Spinal cord (tissue), 10 donors: ENCODE data around the gene NLGN1. TPM values are rescaled to one million over a fixed set of nuclear protein-coding genes. Genes with fewer than 3 reads are reported as not detected.
A peak's percentile ranks its signal among the peaks of the same experiment; 100 is the strongest.

Experiments used
- DNase-seq, 6 donors: peaks; one replicate each; pipeline versions ENCODE4 v3.0.0 to v3.0.0-alpha.2; 2013 to 2015; ENCODE audit warnings: low spot score in 6 of 6, low read depth in 4 of 6
- H3K27ac ChIP-seq: one replicate; pipeline ENCODE4 v1.5.1; 2013; ENCODE audit warnings: low read depth, low read length, control low read depth
- H3K27me3 ChIP-seq: one replicate; pipeline ENCODE4 v1.6.1; 2013; ENCODE audit warnings: low read length; ENCODE audit not compliant: control insufficient read depth, insufficient read depth
- H3K36me3 ChIP-seq: one replicate; pipeline ENCODE4 v1.6.1; 2013; ENCODE audit warnings: low read length; ENCODE audit not compliant: control insufficient read depth, insufficient read depth
- H3K4me1 ChIP-seq: one replicate; pipeline ENCODE4 v1.6.1; 2013; ENCODE audit warnings: low read length; ENCODE audit not compliant: control insufficient read depth, insufficient read depth
- H3K4me3 ChIP-seq: one replicate; pipeline ENCODE4 v1.5.1; 2013; ENCODE audit warnings: low read depth, low read length, control low read depth
- H3K9me3 ChIP-seq: one replicate; pipeline ENCODE4 v1.6.1; 2013; ENCODE audit warnings: low read length; ENCODE audit not compliant: control insufficient read depth, insufficient read depth
- WGBS: methylation state at CpG from one replicate; pipeline ENCODE4 v1.1.5; 2013; ENCODE audit warnings: missing lambda C conversion rate; ENCODE audit not compliant: insufficient coverage; 5-methylcytosine and 5-hydroxymethylcytosine counted together
- polyA plus RNA-seq, 2 donors: library from polyadenylated mRNA; unstranded; fragments of 120-200 nt; gene quantifications; one replicate each; pipeline ENCODE4 v1.2.1, GENCODE V29; 2013; ENCODE audit not compliant: insufficient read length in 2 of 2
- total RNA-seq, 2 donors: library from RNA; depleted of rRNA in 1 of 2; stranded (reverse); fragments of 120-200 nt in 1 of 2; fragments of >200 nt in 1 of 2; gene quantifications; one replicate each; pipeline versions ENCODE4 v1.2.3 to v1.2.4, GENCODE V29; 2013 to 2014
- donor health status: healthy.

NLGN1 gene
- total and polyA plus RNA-seq, 4 donors = 18.9 to 81.2 (median 40.0) TPM

- H3K36me3 ChIP-seq = no peaks in the 10 kb centered on the region
- no peaks in the 10 kb centered on the region for H3K4me1 ChIP-seq
- H3K4me3 ChIP-seq = no peak overlapping the region
- H3K27ac ChIP-seq = no peak overlapping the region
- no peaks in the 10 kb centered on the region for H3K9me3 ChIP-seq
- DNase-seq = no peak
- H3K27me3 ChIP-seq = no peaks in the 10 kb centered on the region
- WGBS = 100% methylated on average over 1 of the region's 2 CpGs
Observed at GRCh38 chr3:173685456-173685855, 287.9 kb downstream of the NLGN1 start.

- DNase-seq = peak in 1 of 6 donors; percentile 21
- WGBS = 60% methylated on average over 1 of the region's 4 CpGs
- H3K4me3 ChIP-seq = no peak overlapping the region
- H3K9me3 ChIP-seq = no peaks in the 10 kb centered on the region
- no peaks in the 10 kb centered on the region for H3K27me3 ChIP-seq
- H3K27ac ChIP-seq = no peak overlapping the region
- no peaks in the 10 kb centered on the region for H3K4me1 ChIP-seq
- no peaks in the 10 kb centered on the region for H3K36me3 ChIP-seq
Observed at GRCh38 chr3:173688216-173688842, 290.8 kb downstream of the NLGN1 start.

- H3K27me3 ChIP-seq = no peaks in the 10 kb centered on the region
- H3K4me3 ChIP-seq = no peak overlapping the region
- no peaks in the 10 kb centered on the region for H3K4me1 ChIP-seq
- H3K36me3 ChIP-seq = no peaks in the 10 kb centered on the region
- DNase-seq = peak in 1 of 6 donors; percentile 69
- WGBS = 81% methylated on average over 4 of the region's 7 CpGs
- no peak overlapping the region for H3K27ac ChIP-seq
- H3K9me3 ChIP-seq = no peaks in the 10 kb centered on the region
Observed at GRCh38 chr3:173690542-173691180, 293.1 kb downstream of the NLGN1 start.

GRCh38 chr3:173699353-173699752 is 301.8 kb downstream of the NLGN1 start:
- Histone ChIP-seq H3K27me3 (no peaks in the 10 kb centered on the region), H3K4me3 (no peak overlapping the region), H3K36me3 (no peaks in the 10 kb centered on the region), H3K4me1 (peaks cover 3% of the 10 kb centered on the region), H3K27ac (no peak overlapping the region), H3K9me3 (peaks cover 4% of the 10 kb centered on the region)
- WGBS = 50% methylated on average over 1 of the region's 1 CpG
- DNase-seq = peak in 1 of 6 donors; percentile 5

GRCh38 chr3:173700336-173700735 is 302.8 kb downstream of the NLGN1 start:
- WGBS = no CpG with 5 or more reads among the region's 1 CpG
- H3K4me3 ChIP-seq = no peak overlapping the region
- no peaks in the 10 kb centered on the region for H3K36me3 ChIP-seq
- peaks cover 4% of the 10 kb centered on the region for H3K9me3 ChIP-seq
- H3K4me1 ChIP-seq = peaks cover 3% of the 10 kb centered on the region
- peak in 1 of 6 donors; percentile 4 for DNase-seq
- no peak overlapping the region for H3K27ac ChIP-seq
- H3K27me3 ChIP-seq = no peaks in the 10 kb centered on the region

- Histone ChIP-seq H3K36me3 (no peaks in the 10 kb centered on the region), H3K27me3 (no peaks in the 10 kb centered on the region), H3K27ac (no peak overlapping the region), H3K9me3 (peaks cover 4% of the 10 kb centered on the region), H3K4me3 (no peak overlapping the region), H3K4me1 (peaks cover 3% of the 10 kb centered on the region)
- DNase-seq = peak in 2 of 6 donors; percentile 31 to 50
- no CpG with 5 or more reads among the region's 3 CpGs for WGBS
Observed at GRCh38 chr3:173702561-173702960, 305.0 kb downstream of the NLGN1 start.

GRCh38 chr3:173703771-173704170 is 306.2 kb downstream of the NLGN1 start:
- Histone ChIP-seq H3K27me3 (no peaks in the 10 kb centered on the region), H3K4me3 (no peak overlapping the region)
- WGBS = no CpG with 5 or more reads among the region's 3 CpGs

GRCh38 chr3:173706630-173707029 is 309.1 kb downstream of the NLGN1 start:
- Histone ChIP-seq H3K27ac (no peak overlapping the region), H3K4me1 (no peaks in the 10 kb centered on the region), H3K36me3 (no peaks in the 10 kb centered on the region), H3K4me3 (no peak overlapping the region), H3K27me3 (no peaks in the 10 kb centered on the region), H3K9me3 (no peaks in the 10 kb centered on the region)
- no peak for DNase-seq
- WGBS = 97% methylated on average over 7 of the region's 9 CpGs

More at GRCh38 chr3:173703771-173704170, 306.2 kb downstream of the NLGN1 start:
- Histone ChIP-seq H3K4me1 (peaks cover 3% of the 10 kb centered on the region), H3K27ac (no peak overlapping the region), H3K9me3 (peaks cover 4% of the 10 kb centered on the region), H3K36me3 (no peaks in the 10 kb centered on the region)
- DNase-seq = peak in 2 of 6 donors; percentile 9 to 87

- no peaks in the 10 kb centered on the region for H3K36me3 ChIP-seq
- WGBS = 83% methylated on average over 3 of the region's 3 CpGs
- DNase-seq = no peak
- no peaks in the 10 kb centered on the region for H3K4me1 ChIP-seq
- no peak overlapping the region for H3K4me3 ChIP-seq
- H3K27ac ChIP-seq = no peak overlapping the region
- no peaks in the 10 kb centered on the region for H3K9me3 ChIP-seq
- no peaks in the 10 kb centered on the region for H3K27me3 ChIP-seq
Observed at GRCh38 chr3:173708191-173708590, 310.6 kb downstream of the NLGN1 start.

GRCh38 chr3:173709026-173709425 is 311.5 kb downstream of the NLGN1 start:
- Histone ChIP-seq H3K4me1 (no peaks in the 10 kb centered on the region), H3K36me3 (no peaks in the 10 kb centered on the region), H3K27me3 (no peaks in the 10 kb centered on the region), H3K4me3 (no peak overlapping the region), H3K27ac (no peak overlapping the region), H3K9me3 (no peaks in the 10 kb centered on the region)
- WGBS = 92% methylated on average over 2 of the region's 4 CpGs
- DNase-seq = no peak
